B cell (primary cell): ENCODE measurements around the gene IL1RL2.

Experiments
- EZH2 ChIP-seq: IDR thresholded peaks from 2 replicates; pipeline ENCODE4 v1.6.1; 2012; ENCODE audit warnings: borderline replicate concordance, low read depth, mild to moderate bottlenecking, moderate library complexity, low read length; ENCODE audit not compliant: insufficient read depth, poor library complexity, severe bottlenecking
- TF ChIP-seq, protein P1 (sequence below): fragments of 200-600 bp; IDR thresholded peaks from one replicate; pipeline ENCODE4 v1.8.0; 2022; ENCODE audit warnings: antibody characterized with exemption, mild to moderate bottlenecking

DNA sequence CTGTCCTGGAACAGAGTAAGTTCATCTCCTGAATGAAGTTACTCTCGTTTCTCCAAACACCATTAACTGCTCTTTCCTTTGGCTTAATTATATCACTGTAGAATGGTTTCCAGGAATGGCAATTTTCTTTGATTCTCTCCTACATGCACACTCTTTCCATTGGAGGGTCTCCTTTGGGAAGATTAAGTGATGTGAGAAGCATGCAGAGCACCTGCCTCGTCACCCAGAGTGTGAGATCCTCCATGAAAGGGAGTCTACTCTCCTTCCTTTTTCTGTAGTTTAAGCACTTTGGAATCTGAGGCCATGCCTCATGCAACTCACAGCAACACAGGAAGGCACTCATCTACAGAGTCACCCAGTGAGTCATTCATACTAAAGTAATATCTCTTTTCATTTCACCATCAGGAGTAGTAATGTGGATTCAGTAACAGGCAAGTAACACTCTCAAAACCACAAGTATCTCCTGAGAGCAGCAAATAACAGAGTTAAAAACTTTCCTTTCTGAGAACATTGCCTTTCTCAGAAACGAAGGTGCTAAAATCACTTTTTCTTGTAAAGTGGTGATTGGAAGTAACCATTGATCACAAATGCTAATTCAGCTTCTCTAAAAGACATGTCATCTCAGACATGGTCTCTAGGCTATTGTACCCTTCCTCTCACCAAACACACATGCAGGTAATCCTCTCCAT is 71.7 kb downstream of the IL1RL2 start:
- TF ChIP-seq, protein P1, sequence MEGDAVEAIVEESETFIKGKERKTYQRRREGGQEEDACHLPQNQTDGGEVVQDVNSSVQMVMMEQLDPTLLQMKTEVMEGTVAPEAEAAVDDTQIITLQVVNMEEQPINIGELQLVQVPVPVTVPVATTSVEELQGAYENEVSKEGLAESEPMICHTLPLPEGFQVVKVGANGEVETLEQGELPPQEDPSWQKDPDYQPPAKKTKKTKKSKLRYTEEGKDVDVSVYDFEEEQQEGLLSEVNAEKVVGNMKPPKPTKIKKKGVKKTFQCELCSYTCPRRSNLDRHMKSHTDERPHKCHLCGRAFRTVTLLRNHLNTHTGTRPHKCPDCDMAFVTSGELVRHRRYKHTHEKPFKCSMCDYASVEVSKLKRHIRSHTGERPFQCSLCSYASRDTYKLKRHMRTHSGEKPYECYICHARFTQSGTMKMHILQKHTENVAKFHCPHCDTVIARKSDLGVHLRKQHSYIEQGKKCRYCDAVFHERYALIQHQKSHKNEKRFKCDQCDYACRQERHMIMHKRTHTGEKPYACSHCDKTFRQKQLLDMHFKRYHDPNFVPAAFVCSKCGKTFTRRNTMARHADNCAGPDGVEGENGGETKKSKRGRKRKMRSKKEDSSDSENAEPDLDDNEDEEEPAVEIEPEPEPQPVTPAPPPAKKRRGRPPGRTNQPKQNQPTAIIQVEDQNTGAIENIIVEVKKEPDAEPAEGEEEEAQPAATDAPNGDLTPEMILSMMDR, result no peak
- TF ChIP-seq EZH2, result no peak
